GM23338 (cell line): ENCODE measurements around the gene COL1A1. TPM values are rescaled to one million over a fixed set of nuclear protein-coding genes. Genes with fewer than 3 reads are reported as not detected.

Experiments used
- ATAC-seq: fragments of 200-7000 bp; cut with Tn5 transposase; 3 replicates; pipeline ENCODE4 v1.9.1; 2020
- DNase-seq: peaks from one replicate; pipeline ENCODE4 v3.0.0-alpha.2; 2015; ENCODE audit warnings: low spot score
- H2AFZ ChIP-seq: fragments of 200-600 bp; sonication (generic); 2 replicates; pipeline ENCODE4 v1.8.0; 2016; ENCODE audit warnings: antibody characterized with exemption, mild to moderate bottlenecking, moderate library complexity
- H3F3A ChIP-seq: fragments of 200-600 bp; sonication (generic); replicated peaks from 2 replicates; pipeline ENCODE4 v1.8.0; 2017; ENCODE audit warnings: antibody characterized with exemption, mixed run types, low read depth
- H3K27ac ChIP-seq: fragments of 200-600 bp; sonication (generic); 2 replicates; pipeline ENCODE4 v1.6.1; 2016; ENCODE audit warnings: low read depth
- H3K27me3 ChIP-seq: fragments of 200-600 bp; sonication (generic); 2 replicates; pipeline ENCODE4 v1.8.0; 2016; ENCODE audit warnings: mild to moderate bottlenecking, mixed run types, moderate library complexity; ENCODE audit not compliant: insufficient read depth
- H3K36me3 ChIP-seq: fragments of 200-600 bp; sonication (generic); 2 replicates; pipeline ENCODE4 v1.8.0; 2016; ENCODE audit warnings: mild to moderate bottlenecking; ENCODE audit not compliant: insufficient read depth
- H3K4me1 ChIP-seq: fragments of 200-600 bp; sonication (generic); 2 replicates; pipeline ENCODE4 v1.8.0; 2016; ENCODE audit warnings: mild to moderate bottlenecking, moderate library complexity; ENCODE audit not compliant: insufficient read depth
- H3K4me2 ChIP-seq: fragments of 200-600 bp; sonication (generic); 2 replicates; pipeline ENCODE4 v1.7.1; 2017; ENCODE audit warnings: mixed run types
- H3K4me3 ChIP-seq: fragments of 200-600 bp; sonication (generic); 2 replicates; pipeline ENCODE4 v1.6.1; 2016; ENCODE audit warnings: mixed run types
- H3K79me2 ChIP-seq: fragments of 200-600 bp; sonication (generic); replicated peaks from 2 replicates; pipeline ENCODE4 v1.8.0; 2017; ENCODE audit warnings: mild to moderate bottlenecking; ENCODE audit not compliant: insufficient read depth
- H3K9me2 ChIP-seq: fragments of 200-600 bp; sonication (generic); 2 replicates; pipeline ENCODE4 v1.8.0; 2017; ENCODE audit not compliant: insufficient read depth
- H4K20me1 ChIP-seq: fragments of 200-600 bp; sonication (generic); replicated peaks from 2 replicates; pipeline ENCODE4 v1.8.0; 2017; ENCODE audit warnings: mild to moderate bottlenecking; ENCODE audit not compliant: insufficient read depth
- H3K27ac Mint-ChIP-seq: 2 replicates; pipeline ENCODE4 v1.8.0; 2020; ENCODE audit warnings: inconsistent platforms, mild to moderate bottlenecking, moderate library complexity, mixed read lengths
- H3K27me3 Mint-ChIP-seq: 3 replicates; pipeline ENCODE4 v1.8.0; 2022; ENCODE audit warnings: low read depth, mild to moderate bottlenecking, moderate library complexity, mixed read lengths, inconsistent platforms; ENCODE audit not compliant: insufficient read depth, poor library complexity
- H3K36me3 Mint-ChIP-seq: 3 replicates; pipeline ENCODE4 v1.8.0; 2021; ENCODE audit warnings: low read depth, mild to moderate bottlenecking, inconsistent platforms, moderate library complexity, mixed read lengths
- H3K4me1 Mint-ChIP-seq: 3 replicates; pipeline ENCODE4 v1.8.0; 2020; ENCODE audit warnings: mild to moderate bottlenecking, inconsistent platforms, mixed read lengths
- H3K4me3 Mint-ChIP-seq: 3 replicates; pipeline ENCODE4 v1.8.0; 2021; ENCODE audit warnings: moderate library complexity, mild to moderate bottlenecking, inconsistent platforms, mixed read lengths
- H3K9me3 Mint-ChIP-seq: 3 replicates; pipeline ENCODE4 v1.8.0; 2020; ENCODE audit warnings: moderate library complexity, mild to moderate bottlenecking, inconsistent platforms, mixed read lengths
- CREB1 ChIP-seq: fragments of 250-450 bp; sonication (Bioruptor Pico); IDR thresholded peaks from 2 replicates; pipeline ENCODE4 v1.5.0; 2020; ENCODE audit warnings: low read depth, mild to moderate bottlenecking, moderate library complexity
- NANOG ChIP-seq: IDR thresholded peaks from 2 replicates; pipeline ENCODE4 v1.6.1; 2016; ENCODE audit warnings: antibody characterized with exemption, borderline replicate concordance
- POLR2AphosphoS5 ChIP-seq: IDR thresholded peaks from 2 replicates; pipeline ENCODE4 v1.6.1; 2016; ENCODE audit warnings: antibody characterized with exemption, low read depth
- polyA plus RNA-seq: library from polyadenylated mRNA; unstranded; fragments of >200 nt; fragmentation: Nextera tagmentation; extraction: Ambion mirVana; gene quantifications from 2 replicates; pipeline ENCODE4 v1.2.1, GENCODE V29; 2016
- total RNA-seq: library from RNA; depleted of rRNA; stranded (reverse); fragments of >200 nt; shearing (Covaris generic); gene quantifications from 2 replicates; pipeline ENCODE4 v1.2.3, GENCODE V29; 2014
- TF ChIP-seq, protein P1 (sequence below): IDR thresholded peaks from 2 replicates; pipeline ENCODE4 v1.6.1; 2016; ENCODE audit warnings: antibody characterized with exemption
- TF ChIP-seq, protein P2 (sequence below), 2 experiments: fragments of 200-600 bp in 1 of 2; sonication (generic) in 1 of 2; conservative IDR thresholded peaks; 2 replicates each; pipeline versions ENCODE4 v1.5.1 to v1.6.1; 2016 to 2017; ENCODE audit warnings: antibody characterized with exemption in 2 of 2, low read depth in 2 of 2, mild to moderate bottlenecking in 2 of 2, moderate library complexity in 1 of 2
- TF ChIP-seq, protein P3 (sequence below): IDR thresholded peaks from one replicate; pipeline ENCODE4 v1.6.1; 2018; ENCODE audit warnings: antibody characterized with exemption; ENCODE audit not compliant: unreplicated experiment
- TF ChIP-seq, protein P4 (sequence below): fragments of 250-450 bp; sonication (Bioruptor Pico); IDR thresholded peaks from 2 replicates; pipeline ENCODE4 v1.5.0; 2020; ENCODE audit warnings: mild to moderate bottlenecking, moderate library complexity

Gene COL1A1
- total and polyA plus RNA-seq, 2 experiments from 2014 or later = 21.2 to 34.3 TPM

DNA sequence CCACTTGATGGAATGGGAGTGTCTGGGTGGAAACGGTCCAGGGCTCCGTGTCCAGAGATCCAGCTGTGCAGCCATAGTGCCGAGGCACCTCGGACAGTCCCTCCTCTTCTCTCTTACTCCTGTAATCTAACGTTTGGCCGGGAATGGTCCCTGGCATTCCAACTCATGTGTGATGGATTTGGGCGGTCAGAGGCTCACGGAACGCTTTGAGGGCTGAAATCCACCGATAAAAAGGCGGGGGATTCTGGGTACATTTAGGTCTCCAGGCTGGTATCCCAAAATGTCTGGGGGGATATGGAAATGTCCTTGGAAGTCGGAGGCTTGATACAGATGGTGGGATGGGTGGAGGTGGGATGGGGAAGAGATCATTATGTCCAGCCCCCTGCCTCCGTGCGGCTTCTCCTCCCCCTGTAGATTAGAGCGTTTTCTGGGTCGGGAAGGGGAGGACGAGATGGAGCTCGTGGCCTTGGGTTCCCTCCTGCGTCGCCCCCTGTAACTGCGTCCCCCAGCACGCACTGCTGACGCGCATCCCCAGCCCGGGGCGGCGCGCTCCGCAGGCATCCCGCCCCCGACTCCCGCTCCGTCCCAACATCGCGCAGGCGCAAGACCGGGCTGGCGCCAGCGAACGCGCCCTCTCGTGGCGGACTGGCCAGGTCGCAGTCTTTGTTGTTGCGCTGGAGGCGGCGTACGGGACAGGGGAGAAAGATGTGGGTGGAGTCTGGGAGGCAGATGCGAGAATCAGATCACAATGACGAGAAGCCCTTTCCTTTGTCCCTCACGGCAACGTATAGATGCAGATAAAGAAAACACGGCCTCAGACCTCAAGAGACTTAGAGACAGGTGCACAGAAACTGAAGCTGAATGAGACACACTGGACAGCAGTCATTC lies 40.2 kb downstream of the COL1A1 start:
- Histone ChIP-seq H4K20me1 (no peaks in the 10 kb centered on the region), H3K9me2 (no peaks in the 10 kb centered on the region), H2AFZ (peak overlapping the region; percentile 100), H3K27me3 (peaks cover 18% of the 10 kb centered on the region; the same call in 1 of the 2 replicates), H3K4me3 (peak overlapping the region; percentile 67), H3K79me2 (no peaks in the 10 kb centered on the region), H3K4me1 (peaks cover 13% of the 10 kb centered on the region), H3K27ac (no peak overlapping the region), H3K4me2 (peak overlapping the region; percentile 88), H3K36me3 (no peaks in the 10 kb centered on the region), H3F3A (no peaks in the 10 kb centered on the region; the same call in 1 of the 2 replicates)
- TF ChIP-seq, protein P1, sequence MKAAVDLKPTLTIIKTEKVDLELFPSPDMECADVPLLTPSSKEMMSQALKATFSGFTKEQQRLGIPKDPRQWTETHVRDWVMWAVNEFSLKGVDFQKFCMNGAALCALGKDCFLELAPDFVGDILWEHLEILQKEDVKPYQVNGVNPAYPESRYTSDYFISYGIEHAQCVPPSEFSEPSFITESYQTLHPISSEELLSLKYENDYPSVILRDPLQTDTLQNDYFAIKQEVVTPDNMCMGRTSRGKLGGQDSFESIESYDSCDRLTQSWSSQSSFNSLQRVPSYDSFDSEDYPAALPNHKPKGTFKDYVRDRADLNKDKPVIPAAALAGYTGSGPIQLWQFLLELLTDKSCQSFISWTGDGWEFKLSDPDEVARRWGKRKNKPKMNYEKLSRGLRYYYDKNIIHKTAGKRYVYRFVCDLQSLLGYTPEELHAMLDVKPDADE = no peak
- TF ChIP-seq, protein P2, sequence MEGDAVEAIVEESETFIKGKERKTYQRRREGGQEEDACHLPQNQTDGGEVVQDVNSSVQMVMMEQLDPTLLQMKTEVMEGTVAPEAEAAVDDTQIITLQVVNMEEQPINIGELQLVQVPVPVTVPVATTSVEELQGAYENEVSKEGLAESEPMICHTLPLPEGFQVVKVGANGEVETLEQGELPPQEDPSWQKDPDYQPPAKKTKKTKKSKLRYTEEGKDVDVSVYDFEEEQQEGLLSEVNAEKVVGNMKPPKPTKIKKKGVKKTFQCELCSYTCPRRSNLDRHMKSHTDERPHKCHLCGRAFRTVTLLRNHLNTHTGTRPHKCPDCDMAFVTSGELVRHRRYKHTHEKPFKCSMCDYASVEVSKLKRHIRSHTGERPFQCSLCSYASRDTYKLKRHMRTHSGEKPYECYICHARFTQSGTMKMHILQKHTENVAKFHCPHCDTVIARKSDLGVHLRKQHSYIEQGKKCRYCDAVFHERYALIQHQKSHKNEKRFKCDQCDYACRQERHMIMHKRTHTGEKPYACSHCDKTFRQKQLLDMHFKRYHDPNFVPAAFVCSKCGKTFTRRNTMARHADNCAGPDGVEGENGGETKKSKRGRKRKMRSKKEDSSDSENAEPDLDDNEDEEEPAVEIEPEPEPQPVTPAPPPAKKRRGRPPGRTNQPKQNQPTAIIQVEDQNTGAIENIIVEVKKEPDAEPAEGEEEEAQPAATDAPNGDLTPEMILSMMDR (conservative IDR thresholded peaks at IDR 0.05; ENCODE audit: low read depth in 2 of 2) = peak; percentile 74 to 98
- TF ChIP-seq, protein P3, sequence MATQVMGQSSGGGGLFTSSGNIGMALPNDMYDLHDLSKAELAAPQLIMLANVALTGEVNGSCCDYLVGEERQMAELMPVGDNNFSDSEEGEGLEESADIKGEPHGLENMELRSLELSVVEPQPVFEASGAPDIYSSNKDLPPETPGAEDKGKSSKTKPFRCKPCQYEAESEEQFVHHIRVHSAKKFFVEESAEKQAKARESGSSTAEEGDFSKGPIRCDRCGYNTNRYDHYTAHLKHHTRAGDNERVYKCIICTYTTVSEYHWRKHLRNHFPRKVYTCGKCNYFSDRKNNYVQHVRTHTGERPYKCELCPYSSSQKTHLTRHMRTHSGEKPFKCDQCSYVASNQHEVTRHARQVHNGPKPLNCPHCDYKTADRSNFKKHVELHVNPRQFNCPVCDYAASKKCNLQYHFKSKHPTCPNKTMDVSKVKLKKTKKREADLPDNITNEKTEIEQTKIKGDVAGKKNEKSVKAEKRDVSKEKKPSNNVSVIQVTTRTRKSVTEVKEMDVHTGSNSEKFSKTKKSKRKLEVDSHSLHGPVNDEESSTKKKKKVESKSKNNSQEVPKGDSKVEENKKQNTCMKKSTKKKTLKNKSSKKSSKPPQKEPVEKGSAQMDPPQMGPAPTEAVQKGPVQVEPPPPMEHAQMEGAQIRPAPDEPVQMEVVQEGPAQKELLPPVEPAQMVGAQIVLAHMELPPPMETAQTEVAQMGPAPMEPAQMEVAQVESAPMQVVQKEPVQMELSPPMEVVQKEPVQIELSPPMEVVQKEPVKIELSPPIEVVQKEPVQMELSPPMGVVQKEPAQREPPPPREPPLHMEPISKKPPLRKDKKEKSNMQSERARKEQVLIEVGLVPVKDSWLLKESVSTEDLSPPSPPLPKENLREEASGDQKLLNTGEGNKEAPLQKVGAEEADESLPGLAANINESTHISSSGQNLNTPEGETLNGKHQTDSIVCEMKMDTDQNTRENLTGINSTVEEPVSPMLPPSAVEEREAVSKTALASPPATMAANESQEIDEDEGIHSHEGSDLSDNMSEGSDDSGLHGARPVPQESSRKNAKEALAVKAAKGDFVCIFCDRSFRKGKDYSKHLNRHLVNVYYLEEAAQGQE = no peak
- TF ChIP-seq CREB1 (CRISPR knock-in tag) (peak; percentile 85), POLR2AphosphoS5 (peak; percentile 89)
- peaks cover 11% of the 10 kb centered on the region for H3K27me3 Mint-ChIP-seq
- no peaks in the 10 kb centered on the region for H3K36me3 Mint-ChIP-seq
- H3K9me3 Mint-ChIP-seq = no peaks in the 10 kb centered on the region
- H3K4me1 Mint-ChIP-seq = peaks cover 9% of the 10 kb centered on the region
- ATAC-seq (peak; percentile 92), DNase-seq (peak; percentile 96)
- H3K4me3 Mint-ChIP-seq = peak overlapping the region; percentile 78
- no peak overlapping the region for H3K27ac Mint-ChIP-seq

DNA sequence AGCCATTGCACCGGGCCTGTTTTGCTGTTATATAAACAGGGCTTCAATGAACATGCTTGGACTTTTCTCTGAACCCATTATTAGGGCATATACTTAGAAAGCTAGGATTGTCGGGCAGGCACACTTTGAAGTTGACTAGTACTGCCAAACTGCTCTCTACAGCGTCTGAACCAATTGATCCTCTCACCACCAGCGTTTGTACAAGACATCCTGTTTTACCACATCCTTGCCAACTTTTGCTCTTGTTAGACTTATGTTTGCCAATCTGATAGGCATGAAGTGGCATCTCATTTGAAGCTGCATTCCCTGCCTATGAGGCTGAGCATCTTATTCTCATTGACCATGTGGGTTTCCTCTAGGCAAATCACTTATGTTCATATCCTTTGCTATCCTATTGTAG lies 43.5 kb downstream of the COL1A1 start:
- Histone ChIP-seq H3K36me3 (no peaks in the 10 kb centered on the region), H3K4me2 (no peak overlapping the region), H4K20me1 (no peaks in the 10 kb centered on the region), H3K79me2 (no peaks in the 10 kb centered on the region), H3K4me3 (no peak overlapping the region), H3K27me3 (peaks cover 18% of the 10 kb centered on the region; the same call in 1 of the 2 replicates), H3K27ac (no peak overlapping the region), H3F3A (no peaks in the 10 kb centered on the region; the same call in 1 of the 2 replicates), H3K4me1 (peaks cover 15% of the 10 kb centered on the region), H2AFZ (no peak overlapping the region), H3K9me2 (no peaks in the 10 kb centered on the region)
- Mint-ChIP-seq H3K4me3 (no peak overlapping the region), H3K27me3 (peaks cover 7% of the 10 kb centered on the region), H3K4me1 (peaks cover 17% of the 10 kb centered on the region; the same call in 2 of the 3 replicates), H3K36me3 (no peaks in the 10 kb centered on the region), H3K27ac (no peak overlapping the region), H3K9me3 (no peaks in the 10 kb centered on the region; the same call in 2 of the 3 replicates)
- DNase-seq (no peak), ATAC-seq (no peak)
- no peak for TF ChIP-seq NANOG
- TF ChIP-seq, protein P4, sequence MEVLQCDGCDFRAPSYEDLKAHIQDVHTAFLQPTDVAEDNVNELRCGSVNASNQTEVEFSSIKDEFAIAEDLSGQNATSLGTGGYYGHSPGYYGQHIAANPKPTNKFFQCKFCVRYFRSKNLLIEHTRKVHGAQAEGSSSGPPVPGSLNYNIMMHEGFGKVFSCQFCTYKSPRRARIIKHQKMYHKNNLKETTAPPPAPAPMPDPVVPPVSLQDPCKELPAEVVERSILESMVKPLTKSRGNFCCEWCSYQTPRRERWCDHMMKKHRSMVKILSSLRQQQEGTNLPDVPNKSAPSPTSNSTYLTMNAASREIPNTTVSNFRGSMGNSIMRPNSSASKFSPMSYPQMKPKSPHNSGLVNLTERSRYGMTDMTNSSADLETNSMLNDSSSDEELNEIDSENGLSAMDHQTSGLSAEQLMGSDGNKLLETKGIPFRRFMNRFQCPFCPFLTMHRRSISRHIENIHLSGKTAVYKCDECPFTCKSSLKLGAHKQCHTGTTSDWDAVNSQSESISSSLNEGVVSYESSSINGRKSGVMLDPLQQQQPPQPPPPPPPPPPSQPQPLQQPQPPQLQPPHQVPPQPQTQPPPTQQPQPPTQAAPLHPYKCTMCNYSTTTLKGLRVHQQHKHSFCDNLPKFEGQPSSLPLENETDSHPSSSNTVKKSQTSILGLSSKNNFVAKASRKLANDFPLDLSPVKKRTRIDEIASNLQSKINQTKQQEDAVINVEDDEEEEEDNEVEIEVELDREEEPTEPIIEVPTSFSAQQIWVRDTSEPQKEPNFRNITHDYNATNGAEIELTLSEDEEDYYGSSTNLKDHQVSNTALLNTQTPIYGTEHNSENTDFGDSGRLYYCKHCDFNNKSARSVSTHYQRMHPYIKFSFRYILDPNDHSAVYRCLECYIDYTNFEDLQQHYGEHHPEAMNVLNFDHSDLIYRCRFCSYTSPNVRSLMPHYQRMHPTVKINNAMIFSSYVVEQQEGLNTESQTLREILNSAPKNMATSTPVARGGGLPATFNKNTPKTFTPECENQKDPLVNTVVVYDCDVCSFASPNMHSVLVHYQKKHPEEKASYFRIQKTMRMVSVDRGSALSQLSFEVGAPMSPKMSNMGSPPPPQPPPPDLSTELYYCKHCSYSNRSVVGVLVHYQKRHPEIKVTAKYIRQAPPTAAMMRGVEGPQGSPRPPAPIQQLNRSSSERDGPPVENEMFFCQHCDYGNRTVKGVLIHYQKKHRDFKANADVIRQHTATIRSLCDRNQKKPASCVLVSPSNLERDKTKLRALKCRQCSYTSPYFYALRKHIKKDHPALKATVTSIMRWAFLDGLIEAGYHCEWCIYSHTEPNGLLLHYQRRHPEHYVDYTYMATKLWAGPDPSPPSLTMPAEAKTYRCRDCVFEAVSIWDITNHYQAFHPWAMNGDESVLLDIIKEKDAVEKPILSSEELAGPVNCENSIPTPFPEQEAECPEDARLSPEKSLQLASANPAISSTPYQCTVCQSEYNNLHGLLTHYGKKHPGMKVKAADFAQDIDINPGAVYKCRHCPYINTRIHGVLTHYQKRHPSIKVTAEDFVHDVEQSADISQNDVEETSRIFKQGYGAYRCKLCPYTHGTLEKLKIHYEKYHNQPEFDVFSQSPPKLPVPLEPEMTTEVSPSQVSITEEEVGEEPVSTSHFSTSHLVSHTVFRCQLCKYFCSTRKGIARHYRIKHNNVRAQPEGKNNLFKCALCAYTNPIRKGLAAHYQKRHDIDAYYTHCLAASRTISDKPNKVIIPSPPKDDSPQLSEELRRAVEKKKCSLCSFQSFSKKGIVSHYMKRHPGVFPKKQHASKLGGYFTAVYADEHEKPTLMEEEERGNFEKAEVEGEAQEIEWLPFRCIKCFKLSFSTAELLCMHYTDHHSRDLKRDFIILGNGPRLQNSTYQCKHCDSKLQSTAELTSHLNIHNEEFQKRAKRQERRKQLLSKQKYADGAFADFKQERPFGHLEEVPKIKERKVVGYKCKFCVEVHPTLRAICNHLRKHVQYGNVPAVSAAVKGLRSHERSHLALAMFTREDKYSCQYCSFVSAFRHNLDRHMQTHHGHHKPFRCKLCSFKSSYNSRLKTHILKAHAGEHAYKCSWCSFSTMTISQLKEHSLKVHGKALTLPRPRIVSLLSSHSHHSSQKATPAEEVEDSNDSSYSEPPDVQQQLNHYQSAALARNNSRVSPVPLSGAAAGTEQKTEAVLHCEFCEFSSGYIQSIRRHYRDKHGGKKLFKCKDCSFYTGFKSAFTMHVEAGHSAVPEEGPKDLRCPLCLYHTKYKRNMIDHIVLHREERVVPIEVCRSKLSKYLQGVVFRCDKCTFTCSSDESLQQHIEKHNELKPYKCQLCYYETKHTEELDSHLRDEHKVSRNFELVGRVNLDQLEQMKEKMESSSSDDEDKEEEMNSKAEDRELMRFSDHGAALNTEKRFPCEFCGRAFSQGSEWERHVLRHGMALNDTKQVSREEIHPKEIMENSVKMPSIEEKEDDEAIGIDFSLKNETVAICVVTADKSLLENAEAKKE = no peak
